ENCODE results near the gene CLIP4.
"Not testable (repeated sequence)": the region's sequence is repeated elsewhere in the genome, so short reads cannot be mapped to it uniquely, and the experiment has no call there.

The CLIP4 gene

GRCh38 chr2:29106980-29107388 lies 8.2 kb upstream of the CLIP4 start:
- H3K27ac Mint-ChIP-seq: no peak overlapping the region
- H3K36me3 Mint-ChIP-seq (ENCODE audit: low read depth): no peaks in the 10 kb centered on the region
- DNase-seq: no peak
- peaks cover 43% of the 10 kb centered on the region for H3K27me3 Mint-ChIP-seq (ENCODE audit: low read depth, poor library complexity)
- no peaks in the 10 kb centered on the region for H3K4me1 Mint-ChIP-seq
- no peak overlapping the region for H3K4me3 Mint-ChIP-seq
- no peak for TF ChIP-seq CTCF (IDR thresholded peaks at IDR 0.05)
- no peaks in the 10 kb centered on the region for H3K9me3 Mint-ChIP-seq

- H3K27ac Mint-ChIP-seq; H3K4me1 Mint-ChIP-seq; H3K9me3 Mint-ChIP-seq; H3K4me3 Mint-ChIP-seq; DNase-seq; H3K36me3 Mint-ChIP-seq (ENCODE audit: low read depth): not testable (repeated sequence)
- peaks cover 44% of the 10 kb centered on the region for H3K27me3 Mint-ChIP-seq (ENCODE audit: low read depth, poor library complexity)
Measured at GRCh38 chr2:29107547-29107946, 7.7 kb upstream of the CLIP4 start.

DNA sequence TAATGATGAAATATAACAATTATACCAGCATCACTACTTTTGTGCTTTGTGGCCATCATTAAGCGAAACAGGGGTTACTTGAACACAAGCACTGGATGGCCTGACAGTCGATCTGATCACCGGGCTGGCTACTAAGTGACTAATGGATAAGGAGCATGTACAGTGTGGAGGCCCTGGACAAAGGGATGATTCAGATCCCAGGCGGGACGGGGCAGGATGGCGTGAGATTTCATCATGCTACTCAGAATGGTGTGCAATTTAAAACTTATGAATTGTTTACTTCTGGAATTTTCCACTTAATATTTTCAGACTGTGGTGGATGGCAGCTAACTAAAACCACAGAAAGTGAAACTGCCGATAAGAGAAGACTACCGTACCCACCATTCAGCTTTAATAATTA lies 7.0 kb upstream of the CLIP4 start:
- Mint-ChIP-seq H3K9me3 (no peaks in the 10 kb centered on the region), H3K36me3 (ENCODE audit: low read depth) (no peaks in the 10 kb centered on the region), H3K27ac (no peak overlapping the region), H3K4me3 (no peak overlapping the region), H3K27me3 (ENCODE audit: low read depth, poor library complexity) (peaks cover 49% of the 10 kb centered on the region), H3K4me1 (no peaks in the 10 kb centered on the region)
- DNase-seq: no peak
- no peak for TF ChIP-seq CTCF (IDR thresholded peaks at IDR 0.05)

DNA sequence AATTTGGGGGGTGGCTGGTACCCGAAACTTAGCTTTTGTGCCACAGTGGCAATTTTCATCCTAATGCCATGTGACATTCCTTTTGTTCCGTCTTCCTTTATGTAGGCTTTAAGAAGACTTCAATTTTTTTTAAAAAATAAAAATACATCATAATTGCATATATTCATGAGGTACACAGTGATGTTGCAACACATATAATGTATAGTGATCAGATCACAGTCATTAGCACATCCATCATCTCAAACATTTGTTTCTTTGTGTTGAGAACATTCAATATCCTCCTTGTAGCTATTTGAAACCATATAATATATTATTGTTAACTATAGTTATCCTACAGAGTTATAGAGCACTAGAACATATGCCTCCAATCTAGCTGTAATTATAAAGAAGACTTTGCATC lies 6.0 kb upstream of the CLIP4 start:
- TF ChIP-seq CTCF (IDR thresholded peaks at IDR 0.05): no peak
- Mint-ChIP-seq H3K36me3 (ENCODE audit: low read depth) (no peaks in the 10 kb centered on the region), H3K9me3 (no peaks in the 10 kb centered on the region), H3K4me1 (peaks cover 5% of the 10 kb centered on the region), H3K27me3 (ENCODE audit: low read depth, poor library complexity) (peaks cover 56% of the 10 kb centered on the region), H3K27ac (no peak overlapping the region), H3K4me3 (no peak overlapping the region)
- DNase-seq: no peak

- no peak for DNase-seq
- Mint-ChIP-seq H3K36me3 (ENCODE audit: low read depth) (no peaks in the 10 kb centered on the region), H3K4me1 (peaks cover 14% of the 10 kb centered on the region), H3K9me3 (no peaks in the 10 kb centered on the region), H3K27me3 (ENCODE audit: low read depth, poor library complexity) (peaks cover 64% of the 10 kb centered on the region), H3K27ac (no peak overlapping the region), H3K4me3 (no peak overlapping the region)
- TF ChIP-seq CTCF (IDR thresholded peaks at IDR 0.05): no peak
Measured at GRCh38 chr2:29110916-29111535, 4.2 kb upstream of the CLIP4 start.

DNA sequence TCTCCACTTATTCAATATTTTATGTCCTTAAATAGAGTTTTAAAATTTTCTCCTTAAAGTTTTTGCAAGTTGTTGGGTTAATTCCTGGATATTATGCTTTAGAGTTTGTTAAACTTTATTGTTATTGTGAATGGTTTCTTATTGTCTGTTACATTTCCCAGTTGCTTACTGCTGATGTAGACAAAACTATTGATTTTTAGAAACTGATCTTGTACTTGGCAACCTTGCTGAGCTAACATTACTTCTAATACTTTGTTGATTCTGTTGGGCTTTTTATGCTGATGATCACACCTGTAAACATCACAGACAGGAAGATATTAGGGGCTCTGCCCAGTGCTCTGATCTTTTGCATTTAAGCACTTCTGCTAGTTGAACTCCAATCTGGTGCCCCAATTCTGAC lies 2.8 kb upstream of the CLIP4 start:
- H3K4me1 Mint-ChIP-seq: peaks cover 26% of the 10 kb centered on the region
- no peak overlapping the region for H3K27ac Mint-ChIP-seq
- no peak overlapping the region for H3K4me3 Mint-ChIP-seq
- H3K27me3 Mint-ChIP-seq (ENCODE audit: low read depth, poor library complexity): peaks cover 74% of the 10 kb centered on the region
- DNase-seq: no peak
- no peaks in the 10 kb centered on the region for H3K9me3 Mint-ChIP-seq
- no peaks in the 10 kb centered on the region for H3K36me3 Mint-ChIP-seq (ENCODE audit: low read depth)
- TF ChIP-seq CTCF (IDR thresholded peaks at IDR 0.05): no peak

All from nephron progenitor cell (in vitro differentiated cells).